MM.1S (cell line): Measurements from ENCODE around the gene CPN2.

Experiments
- CTCF ChIP-seq: fragments of 300-600 bp; sonication (generic); IDR thresholded peaks from 2 replicates; pipeline ENCODE4 v1.5.1; 2016; ENCODE audit warnings: antibody characterized with exemption, low read length, mixed read lengths
- EZH2 ChIP-seq: fragments of 300-600 bp; sonication (generic); optimal IDR thresholded peaks from 2 replicates; pipeline ENCODE3; 2017; ENCODE audit warnings: low read depth, mild to moderate bottlenecking, antibody characterized with exemption, low read length, mixed read lengths

DNA sequence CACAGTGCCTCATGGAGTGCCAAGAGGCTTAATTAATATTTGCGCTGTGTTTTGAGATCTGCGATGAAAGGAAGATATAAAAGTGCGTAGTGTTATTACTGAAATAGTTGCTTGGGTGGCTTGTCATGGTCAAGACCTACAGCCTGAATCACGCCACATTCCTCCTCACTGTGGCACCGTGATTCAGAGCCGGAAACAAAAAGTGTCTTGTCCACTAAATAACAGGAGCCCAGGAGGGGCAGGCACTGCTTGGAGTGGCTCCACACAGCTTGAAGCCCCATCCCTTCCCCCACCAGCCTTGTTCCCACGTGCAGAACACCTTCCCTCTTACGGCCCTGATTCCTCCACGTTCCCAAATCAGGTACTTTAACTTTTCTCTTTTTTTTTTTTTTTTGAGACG lies 19.6 kb upstream of the CPN2 start:
- no peak for TF ChIP-seq CTCF
- TF ChIP-seq EZH2 = no peak
